Stromal cell of bone marrow (primary cell): ENCODE results near the gene ARHGAP42.

ENCODE experiments used
- DNase-seq: peaks from one replicate; pipeline ENCODE4 v3.0.0-alpha.2; 2012; ENCODE audit warnings: low read depth

The ARHGAP42 gene

DNA sequence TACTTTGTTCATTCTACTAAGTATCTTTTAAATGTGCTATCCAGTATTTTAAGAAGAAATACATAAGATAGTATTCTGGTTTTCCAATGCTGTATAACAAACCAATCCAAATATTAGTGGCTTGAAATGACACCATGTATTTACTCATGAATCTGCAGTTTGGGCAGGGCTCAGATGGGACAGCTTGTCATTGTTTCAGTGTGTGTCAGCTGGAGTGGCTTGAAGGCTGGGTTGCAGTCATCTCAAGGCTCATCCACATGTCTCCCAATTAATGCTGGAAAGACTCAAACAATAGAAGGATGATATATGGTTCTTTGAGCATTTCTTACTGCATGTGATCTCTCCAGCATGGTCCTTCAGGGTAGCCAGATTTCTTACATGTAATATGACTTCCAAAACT is 146.2 kb downstream of the ARHGAP42 start:
- DNase-seq, result no peak

DNA sequence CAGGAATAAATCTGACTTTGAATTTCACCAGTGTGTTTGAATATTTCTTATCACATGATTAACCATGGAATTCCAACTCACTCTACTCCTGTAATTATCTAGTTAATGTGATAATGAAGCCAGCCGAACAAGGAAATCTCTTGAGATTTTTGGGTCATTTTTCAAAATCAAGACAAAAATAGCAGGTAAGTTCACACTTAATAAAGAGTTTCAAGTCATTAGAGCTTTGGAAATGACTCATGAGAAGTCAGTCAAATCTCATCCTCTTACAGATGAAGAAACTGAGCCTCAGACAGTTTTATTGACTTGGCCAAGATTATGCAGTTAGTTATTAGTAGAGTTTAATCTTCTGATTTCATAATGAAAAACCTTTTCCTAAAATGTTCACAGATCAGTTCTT is 148.8 kb downstream of the ARHGAP42 start:
- DNase-seq, result no peak

GRCh38 chr11:100837311-100837710 is 150.2 kb downstream of the ARHGAP42 start:
- no peak for DNase-seq

- DNase-seq, result no peak
Measured at GRCh38 chr11:100841711-100842407, 154.8 kb downstream of the ARHGAP42 start.

DNA sequence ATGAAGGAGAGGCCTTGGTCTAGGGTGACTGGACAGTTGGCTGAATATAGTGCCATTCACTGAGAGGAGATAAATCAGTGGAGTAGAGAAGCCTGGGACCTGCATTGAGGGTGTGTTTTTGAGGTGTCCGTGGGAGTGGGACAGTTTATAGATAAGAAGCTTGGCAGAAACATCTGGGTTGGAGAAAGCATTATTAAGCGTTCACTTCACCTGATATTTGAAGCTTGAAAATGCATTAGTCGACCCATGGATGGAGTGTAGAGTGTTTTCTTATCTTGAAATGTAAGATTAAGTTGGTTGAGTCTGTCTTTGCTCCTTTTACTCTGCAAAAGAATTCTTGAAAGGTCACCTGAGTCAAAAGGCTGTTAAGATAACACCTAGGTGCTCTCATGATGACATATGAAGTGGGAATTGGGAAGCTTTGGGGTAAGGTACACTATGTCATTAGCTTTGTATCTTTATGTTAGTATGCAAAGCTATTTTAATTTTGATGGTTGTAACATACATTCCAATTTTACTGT is 160.7 kb downstream of the ARHGAP42 start:
- no peak for DNase-seq

GRCh38 chr11:100849009-100849900 is 162.2 kb downstream of the ARHGAP42 start:
- peak; percentile 84 for DNase-seq

GRCh38 chr11:100849901-100850235 is 162.8 kb downstream of the ARHGAP42 start:
- DNase-seq, result no peak

DNA sequence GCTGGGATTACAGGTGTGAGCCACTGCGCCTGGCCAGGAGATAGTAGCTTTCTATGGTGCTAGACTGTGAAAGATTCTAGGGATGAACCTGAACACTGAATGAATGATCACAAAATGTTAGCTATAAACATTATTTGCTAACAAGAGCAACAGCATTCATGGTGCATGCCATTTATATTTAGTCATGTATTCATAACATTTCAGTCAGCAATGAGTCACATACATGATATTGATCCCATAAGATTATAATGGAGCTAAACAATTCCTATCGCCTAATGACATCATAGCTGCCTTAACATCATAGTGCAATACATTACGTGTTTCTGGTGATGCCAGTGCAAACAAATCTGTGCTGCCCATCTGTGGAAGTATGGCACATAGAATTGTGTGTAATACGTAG is 164.1 kb downstream of the ARHGAP42 start:
- no peak for DNase-seq

GRCh38 chr11:100851584-100852152 is 164.6 kb downstream of the ARHGAP42 start:
- no peak for DNase-seq

GRCh38 chr11:100855466-100856067 is 168.5 kb downstream of the ARHGAP42 start:
- peak; percentile 33 for DNase-seq

DNA sequence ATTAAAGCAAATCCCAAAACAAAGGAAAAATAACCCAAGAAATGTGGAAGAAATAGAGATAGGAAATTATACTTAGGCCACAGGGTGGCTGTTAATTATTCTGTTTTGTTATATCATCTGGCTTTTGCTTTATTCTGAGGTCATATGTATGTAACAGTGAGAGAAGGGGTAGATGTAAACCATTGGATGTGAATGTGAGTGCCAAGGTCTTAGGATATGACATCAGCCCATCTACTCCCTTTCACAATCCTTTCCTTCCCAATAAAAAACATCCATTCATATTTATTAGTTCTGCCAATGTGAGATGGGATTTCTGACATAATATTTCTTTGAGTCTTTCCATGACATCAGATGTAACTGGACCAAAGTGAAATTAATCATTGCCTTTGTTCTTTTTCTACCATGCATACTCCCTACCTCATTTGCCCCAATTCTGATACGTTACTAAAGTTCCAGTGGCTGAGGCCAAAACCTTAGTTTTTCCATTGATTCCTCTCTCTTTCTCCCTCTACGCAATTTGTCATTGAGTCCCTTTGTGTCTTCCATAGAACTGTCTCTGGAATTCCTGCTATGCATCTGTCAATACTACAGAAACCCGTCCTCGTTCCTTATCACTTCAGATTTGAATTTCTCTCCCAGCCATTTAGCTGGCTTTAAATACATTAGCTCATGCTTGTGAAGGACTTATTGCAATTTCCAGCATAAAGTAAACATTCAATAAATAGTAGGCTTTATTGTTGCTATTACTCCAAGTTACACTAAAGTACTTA is 170.3 kb downstream of the ARHGAP42 start:
- DNase-seq, result no peak

- no peak for DNase-seq
Measured at GRCh38 chr11:100860318-100861155, 173.4 kb downstream of the ARHGAP42 start.

- no peak for DNase-seq
Measured at GRCh38 chr11:100861212-100861611, 174.1 kb downstream of the ARHGAP42 start.

GRCh38 chr11:100863080-100863581 is 176.0 kb downstream of the ARHGAP42 start:
- DNase-seq, result peak; percentile 93

GRCh38 chr11:100865443-100866065 is 178.5 kb downstream of the ARHGAP42 start:
- DNase-seq, result no peak

- DNase-seq, result no peak
Measured at GRCh38 chr11:100866453-100866852, 179.4 kb downstream of the ARHGAP42 start.

DNA sequence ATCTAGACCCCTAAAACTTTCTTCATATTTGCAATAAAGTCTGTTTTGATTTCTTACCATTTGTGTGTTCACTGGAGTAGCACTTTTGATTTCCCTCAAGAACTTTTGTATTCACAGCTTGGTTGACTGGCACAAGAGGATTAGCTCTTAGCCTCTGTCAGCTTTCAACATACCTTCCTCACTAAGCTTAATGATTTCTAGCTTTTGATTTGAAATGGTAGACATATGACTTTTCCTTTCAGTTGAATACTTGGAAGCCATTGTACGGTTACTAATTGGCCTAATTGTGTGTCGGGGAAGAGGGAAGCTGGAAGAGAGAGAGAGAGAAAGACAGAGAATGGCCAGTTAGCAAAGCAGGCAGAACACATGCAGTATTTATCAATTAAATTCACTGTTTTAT is 180.5 kb downstream of the ARHGAP42 start:
- DNase-seq, result no peak

GRCh38 chr11:100869328-100869727 is 182.2 kb downstream of the ARHGAP42 start:
- DNase-seq, result no peak

DNA sequence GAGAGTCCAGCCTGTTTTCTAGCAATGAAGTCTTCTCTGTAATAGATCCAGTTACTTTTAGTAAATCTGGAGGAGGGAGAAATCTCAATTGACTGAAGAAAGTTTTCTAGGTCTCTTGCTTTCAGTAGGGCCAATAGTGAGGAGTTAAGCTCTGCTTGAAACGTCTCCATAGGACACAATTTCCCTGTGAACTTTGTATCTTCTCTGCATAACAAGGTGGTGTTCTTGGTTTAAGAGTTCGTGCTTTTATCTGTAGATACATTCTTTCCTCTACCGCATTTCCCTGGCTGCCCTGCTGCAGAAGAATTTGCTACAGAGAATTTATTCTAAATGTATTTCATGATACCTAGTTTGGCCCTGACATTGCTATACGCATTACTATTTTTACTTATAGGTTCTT is 183.1 kb downstream of the ARHGAP42 start:
- DNase-seq, result no peak
